ENCODE measurements around the gene ZAP70.
A peak's percentile ranks its signal among the peaks of the same experiment; 100 is the strongest.

The ZAP70 gene

DNA sequence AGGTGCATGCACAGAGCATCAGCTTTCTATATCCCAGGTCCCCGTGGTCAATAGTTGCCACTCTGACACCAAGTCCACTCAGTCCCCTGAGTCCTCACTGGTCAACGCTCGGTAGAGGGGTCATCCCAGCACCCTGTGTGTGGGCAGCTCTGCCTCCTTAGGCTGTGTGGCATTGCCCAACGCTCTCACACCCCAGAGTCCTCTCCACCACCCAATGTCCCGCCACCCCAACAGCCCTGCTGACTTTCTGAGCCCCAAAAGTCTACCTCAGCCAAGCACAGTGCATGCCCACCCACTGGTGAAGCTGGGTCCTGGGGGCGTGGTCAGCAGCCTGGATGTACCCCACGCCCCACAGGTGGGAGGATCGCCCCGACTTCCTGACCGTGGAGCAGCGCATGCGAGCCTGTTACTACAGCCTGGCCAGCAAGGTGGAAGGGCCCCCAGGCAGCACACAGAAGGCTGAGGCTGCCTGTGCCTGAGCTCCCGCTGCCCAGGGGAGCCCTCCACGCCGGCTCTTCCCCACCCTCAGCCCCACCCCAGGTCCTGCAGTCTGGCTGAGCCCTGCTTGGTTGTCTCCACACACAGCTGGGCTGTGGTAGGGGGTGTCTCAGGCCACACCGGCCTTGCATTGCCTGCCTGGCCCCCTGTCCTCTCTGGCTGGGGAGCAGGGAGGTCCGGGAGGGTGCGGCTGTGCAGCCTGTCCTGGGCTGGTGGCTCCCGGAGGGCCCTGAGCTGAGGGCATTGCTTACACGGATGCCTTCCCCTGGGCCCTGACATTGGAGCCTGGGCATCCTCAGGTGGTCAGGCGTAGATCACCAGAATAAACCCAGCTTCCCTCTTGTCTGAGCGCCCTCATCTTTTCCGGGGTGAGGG is 25.9 kb downstream of the ZAP70 start:
- TF ChIP-seq, protein P1, sequence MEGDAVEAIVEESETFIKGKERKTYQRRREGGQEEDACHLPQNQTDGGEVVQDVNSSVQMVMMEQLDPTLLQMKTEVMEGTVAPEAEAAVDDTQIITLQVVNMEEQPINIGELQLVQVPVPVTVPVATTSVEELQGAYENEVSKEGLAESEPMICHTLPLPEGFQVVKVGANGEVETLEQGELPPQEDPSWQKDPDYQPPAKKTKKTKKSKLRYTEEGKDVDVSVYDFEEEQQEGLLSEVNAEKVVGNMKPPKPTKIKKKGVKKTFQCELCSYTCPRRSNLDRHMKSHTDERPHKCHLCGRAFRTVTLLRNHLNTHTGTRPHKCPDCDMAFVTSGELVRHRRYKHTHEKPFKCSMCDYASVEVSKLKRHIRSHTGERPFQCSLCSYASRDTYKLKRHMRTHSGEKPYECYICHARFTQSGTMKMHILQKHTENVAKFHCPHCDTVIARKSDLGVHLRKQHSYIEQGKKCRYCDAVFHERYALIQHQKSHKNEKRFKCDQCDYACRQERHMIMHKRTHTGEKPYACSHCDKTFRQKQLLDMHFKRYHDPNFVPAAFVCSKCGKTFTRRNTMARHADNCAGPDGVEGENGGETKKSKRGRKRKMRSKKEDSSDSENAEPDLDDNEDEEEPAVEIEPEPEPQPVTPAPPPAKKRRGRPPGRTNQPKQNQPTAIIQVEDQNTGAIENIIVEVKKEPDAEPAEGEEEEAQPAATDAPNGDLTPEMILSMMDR (IDR thresholded peaks at IDR 0.05; ENCODE audit: low read depth, low read length, missing control alignments): no peak
- no peak for DNase-seq (ENCODE audit: extremely low read depth, low read depth)
- no peak overlapping the region for H3K4me3 ChIP-seq (replicated peaks; ENCODE audit: low read depth, low read length)

DNA sequence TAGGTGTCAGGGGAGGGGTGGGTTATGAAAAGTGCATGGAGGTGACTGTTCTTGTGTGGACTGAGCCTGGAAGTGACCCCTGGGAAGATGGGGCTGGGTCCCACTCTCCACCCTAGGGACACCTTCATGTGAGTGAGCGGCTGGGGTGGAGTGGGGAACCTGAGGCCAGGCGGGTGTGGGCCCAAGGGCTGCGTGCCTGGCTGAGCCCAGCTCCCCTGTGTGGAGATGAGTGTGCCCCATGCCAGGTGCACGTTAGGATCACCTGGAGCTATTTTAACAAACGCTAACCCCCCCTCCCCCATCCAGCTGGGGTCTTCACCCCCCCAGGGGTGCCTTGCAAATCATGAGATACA is 26.5 kb downstream of the ZAP70 start:
- DNase-seq (ENCODE audit: extremely low read depth, low read depth): no peak
- TF ChIP-seq, protein P1 (IDR thresholded peaks at IDR 0.05; ENCODE audit: low read depth, low read length, missing control alignments): no peak
- no peak overlapping the region for H3K4me3 ChIP-seq (replicated peaks; ENCODE audit: low read depth, low read length)

DNA sequence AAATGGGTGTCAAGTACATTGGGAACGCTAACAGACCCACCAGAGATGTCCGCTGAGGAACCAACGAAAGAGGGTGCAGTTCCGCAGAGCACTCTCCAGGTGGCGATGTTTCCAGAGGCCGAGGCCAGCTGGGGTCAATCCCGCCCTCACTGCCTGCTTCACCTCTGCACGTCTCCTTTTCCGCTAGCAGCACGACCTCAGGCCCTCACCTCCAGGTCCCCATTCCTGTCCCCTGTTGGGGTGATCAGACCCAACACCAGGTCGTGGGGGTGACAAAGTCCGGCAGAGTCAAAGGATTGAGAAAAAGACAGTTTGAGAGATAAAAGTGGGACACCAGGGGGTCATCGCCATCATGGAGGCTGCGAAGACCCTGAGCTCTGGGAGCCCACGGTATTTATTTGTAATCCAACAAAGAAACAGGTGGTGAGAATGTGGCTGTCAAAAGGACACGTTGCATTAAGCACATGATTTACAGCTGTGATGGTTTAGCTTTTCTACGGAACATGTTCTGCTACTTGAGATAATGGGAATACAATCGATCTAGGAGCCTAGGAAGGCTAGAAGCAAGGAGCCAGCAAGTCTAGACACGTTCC is 27.3 kb downstream of the ZAP70 start:
- no peak overlapping the region for H3K4me3 ChIP-seq (replicated peaks; ENCODE audit: low read depth, low read length)
- DNase-seq (ENCODE audit: extremely low read depth, low read depth): no peak
- TF ChIP-seq, protein P1 (IDR thresholded peaks at IDR 0.05; ENCODE audit: low read depth, low read length, missing control alignments): peak; percentile 80

- no peak overlapping the region for H3K4me3 ChIP-seq (replicated peaks; ENCODE audit: low read depth, low read length)
- no peak for DNase-seq (ENCODE audit: extremely low read depth, low read depth)
- TF ChIP-seq, protein P1 (IDR thresholded peaks at IDR 0.05; ENCODE audit: low read depth, low read length, missing control alignments): no peak
Observed at GRCh38 chr2:97741251-97741650, 27.9 kb downstream of the ZAP70 start.

- DNase-seq (ENCODE audit: extremely low read depth, low read depth): no peak
- no peak overlapping the region for H3K4me3 ChIP-seq (replicated peaks; ENCODE audit: low read depth, low read length)
- TF ChIP-seq, protein P1 (IDR thresholded peaks at IDR 0.05; ENCODE audit: low read depth, low read length, missing control alignments): no peak
Observed at GRCh38 chr2:97741686-97742085, 28.3 kb downstream of the ZAP70 start.

- H3K4me3 ChIP-seq (replicated peaks; ENCODE audit: low read depth, low read length): no peak overlapping the region
- DNase-seq (ENCODE audit: extremely low read depth, low read depth): no peak
- TF ChIP-seq, protein P1 (IDR thresholded peaks at IDR 0.05; ENCODE audit: low read depth, low read length, missing control alignments): no peak
Observed at GRCh38 chr2:97742381-97742847, 29.0 kb downstream of the ZAP70 start.
